ENCODE measurements around the gene C21orf58. TPM values are rescaled to one million over a fixed set of nuclear protein-coding genes. Genes with fewer than 3 reads are reported as not detected.

C21orf58 gene
- total and polyA plus RNA-seq, 2 experiments from 2014 or later: 17.7 to 23.9 TPM

GRCh38 chr21:46316708-46317324, 6.9 kb downstream of the C21orf58 start:
- Mint-ChIP-seq H3K27me3 (ENCODE audit: insufficient read depth, low read depth, poor library complexity) (peaks cover 12% of the 10 kb centered on the region), H3K4me3 (no peak overlapping the region), H3K9me3 (no peaks in the 10 kb centered on the region), H3K36me3 (ENCODE audit: low read depth) (peaks cover 34% of the 10 kb centered on the region), H3K4me1 (peaks cover 24% of the 10 kb centered on the region), H3K27ac (no peak overlapping the region)
- Histone ChIP-seq H3K4me2 (no peak overlapping the region), H4K20me1 (replicated peaks; ENCODE audit: insufficient read depth) (peaks cover 15% of the 10 kb centered on the region), H3K36me3 (ENCODE audit: insufficient read depth) (no peaks in the 10 kb centered on the region), H3K4me3 (no peak overlapping the region), H3F3A (replicated peaks; ENCODE audit: low read depth) (peaks cover 14% of the 10 kb centered on the region; the same call in 1 of the 2 replicates), H3K79me2 (replicated peaks; ENCODE audit: insufficient read depth) (peaks cover 12% of the 10 kb centered on the region), H3K27me3 (ENCODE audit: insufficient read depth) (no peaks in the 10 kb centered on the region), H3K27ac (ENCODE audit: low read depth) (no peak overlapping the region), H3K9me2 (ENCODE audit: insufficient read depth) (no peaks in the 10 kb centered on the region), H2AFZ (no peak overlapping the region), H3K4me1 (ENCODE audit: insufficient read depth) (peaks cover 19% of the 10 kb centered on the region)
- no peak for TF ChIP-seq EZH2 (IDR thresholded peaks at IDR 0.05; ENCODE audit: low read depth, unreplicated experiment)
- TF ChIP-seq STAT1 (IDR thresholded peaks at IDR 0.05; ENCODE audit: unreplicated experiment): no peak
- no peak for TF ChIP-seq ZNF462 (CRISPR knock-in tag; IDR thresholded peaks at IDR 0.05)
- no peak for TF ChIP-seq ZNF331 (CRISPR knock-in tag; IDR thresholded peaks at IDR 0.05; ENCODE audit: low read depth)
- TF ChIP-seq, protein P1, sequence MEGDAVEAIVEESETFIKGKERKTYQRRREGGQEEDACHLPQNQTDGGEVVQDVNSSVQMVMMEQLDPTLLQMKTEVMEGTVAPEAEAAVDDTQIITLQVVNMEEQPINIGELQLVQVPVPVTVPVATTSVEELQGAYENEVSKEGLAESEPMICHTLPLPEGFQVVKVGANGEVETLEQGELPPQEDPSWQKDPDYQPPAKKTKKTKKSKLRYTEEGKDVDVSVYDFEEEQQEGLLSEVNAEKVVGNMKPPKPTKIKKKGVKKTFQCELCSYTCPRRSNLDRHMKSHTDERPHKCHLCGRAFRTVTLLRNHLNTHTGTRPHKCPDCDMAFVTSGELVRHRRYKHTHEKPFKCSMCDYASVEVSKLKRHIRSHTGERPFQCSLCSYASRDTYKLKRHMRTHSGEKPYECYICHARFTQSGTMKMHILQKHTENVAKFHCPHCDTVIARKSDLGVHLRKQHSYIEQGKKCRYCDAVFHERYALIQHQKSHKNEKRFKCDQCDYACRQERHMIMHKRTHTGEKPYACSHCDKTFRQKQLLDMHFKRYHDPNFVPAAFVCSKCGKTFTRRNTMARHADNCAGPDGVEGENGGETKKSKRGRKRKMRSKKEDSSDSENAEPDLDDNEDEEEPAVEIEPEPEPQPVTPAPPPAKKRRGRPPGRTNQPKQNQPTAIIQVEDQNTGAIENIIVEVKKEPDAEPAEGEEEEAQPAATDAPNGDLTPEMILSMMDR (conservative IDR thresholded peaks at IDR 0.05; ENCODE audit: low read depth in 2 of 2): no peak
- no peak for TF ChIP-seq ZNF114 (CRISPR knock-in tag; IDR thresholded peaks at IDR 0.05)
- TF ChIP-seq ETS1 (IDR thresholded peaks at IDR 0.05): no peak
- TF ChIP-seq, protein P2, sequence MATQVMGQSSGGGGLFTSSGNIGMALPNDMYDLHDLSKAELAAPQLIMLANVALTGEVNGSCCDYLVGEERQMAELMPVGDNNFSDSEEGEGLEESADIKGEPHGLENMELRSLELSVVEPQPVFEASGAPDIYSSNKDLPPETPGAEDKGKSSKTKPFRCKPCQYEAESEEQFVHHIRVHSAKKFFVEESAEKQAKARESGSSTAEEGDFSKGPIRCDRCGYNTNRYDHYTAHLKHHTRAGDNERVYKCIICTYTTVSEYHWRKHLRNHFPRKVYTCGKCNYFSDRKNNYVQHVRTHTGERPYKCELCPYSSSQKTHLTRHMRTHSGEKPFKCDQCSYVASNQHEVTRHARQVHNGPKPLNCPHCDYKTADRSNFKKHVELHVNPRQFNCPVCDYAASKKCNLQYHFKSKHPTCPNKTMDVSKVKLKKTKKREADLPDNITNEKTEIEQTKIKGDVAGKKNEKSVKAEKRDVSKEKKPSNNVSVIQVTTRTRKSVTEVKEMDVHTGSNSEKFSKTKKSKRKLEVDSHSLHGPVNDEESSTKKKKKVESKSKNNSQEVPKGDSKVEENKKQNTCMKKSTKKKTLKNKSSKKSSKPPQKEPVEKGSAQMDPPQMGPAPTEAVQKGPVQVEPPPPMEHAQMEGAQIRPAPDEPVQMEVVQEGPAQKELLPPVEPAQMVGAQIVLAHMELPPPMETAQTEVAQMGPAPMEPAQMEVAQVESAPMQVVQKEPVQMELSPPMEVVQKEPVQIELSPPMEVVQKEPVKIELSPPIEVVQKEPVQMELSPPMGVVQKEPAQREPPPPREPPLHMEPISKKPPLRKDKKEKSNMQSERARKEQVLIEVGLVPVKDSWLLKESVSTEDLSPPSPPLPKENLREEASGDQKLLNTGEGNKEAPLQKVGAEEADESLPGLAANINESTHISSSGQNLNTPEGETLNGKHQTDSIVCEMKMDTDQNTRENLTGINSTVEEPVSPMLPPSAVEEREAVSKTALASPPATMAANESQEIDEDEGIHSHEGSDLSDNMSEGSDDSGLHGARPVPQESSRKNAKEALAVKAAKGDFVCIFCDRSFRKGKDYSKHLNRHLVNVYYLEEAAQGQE (IDR thresholded peaks at IDR 0.05; ENCODE audit: unreplicated experiment): no peak
- TF ChIP-seq POLR2AphosphoS5 (IDR thresholded peaks at IDR 0.05; ENCODE audit: low read depth): no peak; the same call in 1 of the 2 replicates
- TF ChIP-seq CREB1 (CRISPR knock-in tag; IDR thresholded peaks at IDR 0.05; ENCODE audit: low read depth): no peak
- TF ChIP-seq JUNB (IDR thresholded peaks at IDR 0.05; ENCODE audit: unreplicated experiment): no peak
- no peak for TF ChIP-seq EZH2phosphoT487 (IDR thresholded peaks at IDR 0.05; ENCODE audit: unreplicated experiment)
- ATAC-seq (no peak), DNase-seq (ENCODE audit: low spot score) (no peak)

All from GM23338 (cell line).